ENCODE data around the gene CD207.
"Not testable (repeated sequence)": the region's sequence is repeated elsewhere in the genome, so short reads cannot be mapped to it uniquely, and the experiment has no call there.

Gene CD207

DNA sequence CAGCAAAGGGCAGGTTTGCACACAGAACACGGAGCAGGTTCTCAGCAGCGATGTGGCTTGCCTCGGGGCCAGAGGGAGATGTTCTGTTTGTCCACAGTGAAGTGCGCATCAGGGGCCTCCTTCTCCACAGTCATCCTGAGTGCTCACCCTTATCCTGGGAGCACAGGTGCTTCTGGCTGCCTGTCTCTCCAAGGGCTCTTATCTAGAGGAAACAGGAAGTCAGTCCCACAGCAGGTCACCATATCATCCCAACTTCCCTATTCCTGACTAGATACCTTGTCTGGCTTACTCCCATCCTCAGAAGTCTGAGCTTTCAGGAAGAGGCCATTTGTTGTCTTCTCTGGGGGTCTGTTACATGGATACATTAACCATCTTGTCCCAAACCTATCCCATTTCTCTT lies at the start of gene CD207:
TSS of gene CD207 (minus strand) at position 174 of the 400 bp plus-strand sequence. CDS start at position 134, 40 bp downstream.
- no peak for FAIRE-seq

DNA sequence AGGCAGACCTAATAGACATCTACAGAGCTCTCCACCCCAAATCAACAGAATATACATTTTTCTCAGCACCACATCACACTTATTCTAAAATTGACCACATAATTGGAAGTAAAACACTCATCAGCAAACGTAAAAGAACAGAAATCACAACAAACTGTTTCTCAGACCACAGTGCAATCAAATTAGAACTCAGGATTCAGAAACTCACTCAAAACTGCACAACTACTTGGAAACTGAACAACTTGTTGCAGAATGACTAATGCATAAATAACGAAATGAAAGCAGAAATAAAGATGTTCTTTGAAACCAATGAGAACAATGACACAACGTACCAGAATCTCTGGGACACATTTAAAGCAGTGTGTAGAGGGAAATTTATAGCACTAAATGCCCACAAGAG lies 42.9 kb upstream of the CD207 start:
- FAIRE-seq, result not testable (repeated sequence)

DNA sequence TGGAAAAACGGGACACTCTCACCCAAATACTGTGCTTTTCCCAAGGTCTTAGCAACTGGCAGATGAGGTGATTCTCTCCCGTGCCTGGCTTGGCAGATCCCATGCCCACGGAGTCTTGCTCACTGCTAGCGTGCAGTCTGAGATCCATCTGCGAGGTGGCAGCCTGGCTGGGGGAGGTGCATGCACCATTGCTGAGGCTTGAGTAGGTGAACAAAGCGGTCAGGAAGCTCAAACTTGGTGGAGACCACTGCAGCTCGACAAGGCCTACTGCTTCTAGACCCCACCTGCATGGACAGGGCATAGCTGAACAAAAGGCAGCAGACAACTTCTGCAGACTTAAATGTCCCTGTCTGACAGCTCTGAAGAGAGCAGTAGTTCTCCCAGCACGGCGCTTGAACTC lies 40.5 kb upstream of the CD207 start:
- FAIRE-seq, result not testable (repeated sequence)

DNA sequence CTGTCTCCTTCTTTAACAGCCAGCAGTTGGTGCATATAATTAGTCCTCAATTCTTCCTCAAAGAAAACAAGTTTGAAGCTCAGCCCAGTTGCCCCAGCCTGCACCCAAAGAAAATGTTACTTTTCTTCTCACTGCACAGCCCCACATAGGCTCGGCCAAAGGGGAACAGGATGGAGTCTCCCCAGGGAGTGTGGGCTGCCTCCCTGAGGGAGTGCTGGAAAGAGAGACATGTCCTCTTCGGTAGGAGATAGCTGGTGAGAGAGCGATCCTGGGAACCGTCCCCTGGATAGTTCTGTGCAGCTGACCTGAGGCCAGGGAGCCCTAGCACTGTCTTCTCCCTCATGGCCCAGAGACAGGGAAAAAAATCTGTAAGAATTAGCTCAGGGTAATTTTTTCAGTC lies 37.9 kb upstream of the CD207 start:
- no peak for FAIRE-seq

DNA sequence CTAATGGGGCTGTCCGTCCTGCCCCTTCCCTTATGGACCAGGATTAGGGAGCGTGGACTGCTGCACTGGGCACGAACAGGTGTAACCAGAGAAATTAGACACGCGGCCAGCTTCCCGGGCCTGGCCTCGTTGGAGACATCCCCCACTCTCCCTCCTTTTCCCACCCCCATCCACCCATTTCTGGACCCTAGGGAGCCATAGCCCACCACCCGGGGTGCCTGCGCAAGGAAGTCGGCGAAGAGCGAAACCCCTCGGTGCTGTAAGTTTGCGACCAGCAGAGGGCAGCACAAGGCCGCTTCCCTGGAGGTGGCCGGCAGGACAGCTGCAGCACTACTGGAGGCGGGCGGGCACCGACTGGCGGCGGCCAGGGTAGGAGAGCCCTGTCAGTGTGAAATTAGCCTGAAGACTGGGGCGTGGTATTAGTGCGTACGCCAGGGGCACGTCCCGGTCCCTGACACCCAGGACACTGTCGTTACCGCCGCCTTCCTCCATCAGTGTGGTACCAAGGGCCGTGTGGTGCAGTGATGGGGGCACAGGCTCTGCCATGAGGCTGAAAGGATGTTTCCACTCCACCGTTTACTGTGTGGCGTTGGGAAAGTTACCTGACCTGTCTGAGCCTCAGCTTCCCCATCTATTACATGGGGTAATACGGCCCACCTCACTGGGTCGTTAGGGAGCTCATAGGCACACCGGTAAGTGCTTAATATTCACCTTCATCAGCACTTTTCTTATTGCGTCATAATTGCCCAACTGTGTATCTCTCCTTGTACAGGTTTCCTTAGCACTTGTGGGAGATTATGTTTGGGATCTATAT lies 36.0 kb upstream of the CD207 start:
- FAIRE-seq, result no peak

DNA sequence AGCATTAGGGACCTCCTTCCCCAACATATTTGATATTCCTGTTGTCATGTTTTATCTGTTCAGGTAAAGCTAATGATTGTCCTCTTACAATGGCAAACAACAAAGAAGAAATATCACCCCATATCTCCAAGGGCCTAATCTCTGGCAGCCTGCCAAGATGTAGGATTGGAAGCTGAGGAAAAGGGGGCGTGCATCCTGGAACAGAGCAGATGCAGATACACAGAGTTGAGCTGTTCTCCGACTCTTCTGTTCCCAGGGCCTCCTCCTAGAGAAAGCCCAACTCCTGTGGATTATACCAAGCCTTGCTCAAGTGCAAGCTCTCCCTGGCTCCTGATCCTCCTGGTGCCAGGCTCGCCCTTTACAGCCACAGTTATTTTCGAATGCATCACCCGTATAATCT lies 35.2 kb upstream of the CD207 start:
- no peak for FAIRE-seq

DNA sequence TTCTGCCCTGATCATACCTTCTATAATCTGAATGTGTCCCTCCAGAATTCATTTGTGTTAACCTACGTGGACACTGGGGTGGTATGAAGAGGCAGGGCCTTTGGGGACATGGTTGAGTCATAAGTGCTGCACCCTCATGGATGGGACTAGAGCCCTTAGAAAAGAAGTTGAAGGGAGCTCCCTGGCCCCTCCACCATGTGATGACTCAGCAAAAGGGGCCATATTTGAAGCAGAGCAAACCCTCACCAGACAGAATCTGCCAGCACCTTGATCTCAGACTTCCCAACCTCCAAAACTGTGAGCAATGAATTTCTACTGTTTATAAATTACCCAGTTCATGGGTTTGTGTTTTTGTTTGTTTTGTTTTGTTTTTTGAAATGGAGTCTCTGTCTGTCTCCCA lies 33.4 kb upstream of the CD207 start:
- FAIRE-seq, result no peak

DNA sequence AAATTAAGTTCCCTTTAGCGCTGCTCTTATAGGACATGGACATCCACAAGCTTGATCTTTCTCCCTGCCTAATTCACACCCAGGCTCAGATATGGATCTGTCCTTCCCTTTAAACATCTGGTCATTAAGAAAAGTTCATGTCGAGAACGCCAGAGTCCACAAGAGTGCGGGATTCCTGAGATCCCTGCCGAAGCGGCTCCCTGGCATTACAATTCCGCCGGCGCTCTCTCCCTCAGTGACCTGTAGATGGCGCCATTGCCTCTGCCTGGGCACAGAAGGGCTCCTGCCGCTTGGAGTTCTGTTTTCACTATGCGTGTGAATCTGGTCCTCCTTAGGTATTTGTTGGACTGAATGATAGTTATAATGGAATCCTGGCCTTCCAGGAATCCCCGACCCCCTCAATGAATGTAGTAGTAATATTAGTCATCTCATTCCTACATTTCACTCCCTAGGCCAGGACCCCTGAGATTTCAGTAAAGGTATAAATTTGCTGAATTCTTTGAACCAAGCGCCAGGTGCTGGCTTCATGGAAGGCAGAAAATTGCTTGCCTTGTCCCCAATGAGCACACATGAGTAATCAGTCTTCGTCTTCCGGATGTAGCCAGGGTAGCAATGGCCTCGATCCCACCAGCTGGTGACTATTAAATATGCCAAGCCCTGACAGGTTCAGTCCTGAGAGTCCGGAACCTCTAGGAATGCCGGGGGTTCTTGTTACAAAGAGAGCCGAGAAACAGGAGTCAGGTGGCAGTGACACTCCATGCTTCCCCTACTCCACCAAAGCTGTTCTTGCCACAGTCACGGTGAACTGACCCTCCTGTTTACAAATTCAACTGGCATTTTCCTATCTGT lies 26.4 kb upstream of the CD207 start:
- no peak for FAIRE-seq

DNA sequence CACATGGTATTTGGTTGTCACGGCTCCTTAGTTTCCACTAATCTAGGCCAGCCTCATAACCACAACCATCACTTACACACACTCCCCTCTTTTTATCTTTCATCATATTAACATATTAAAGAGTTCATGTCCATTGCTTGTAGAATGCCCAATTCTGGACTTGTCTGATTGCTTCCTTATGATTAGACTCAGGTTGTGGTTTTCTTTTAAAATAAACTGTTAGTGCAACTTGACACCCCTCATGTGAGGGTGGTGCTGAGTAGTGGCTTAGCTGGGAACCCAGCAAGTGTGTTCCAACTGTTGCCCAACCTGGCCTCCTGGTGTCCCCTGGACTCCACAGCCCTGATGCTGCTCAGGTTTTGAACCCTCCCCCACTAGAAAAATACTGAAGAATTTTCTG lies 20.1 kb upstream of the CD207 start:
- no peak for FAIRE-seq

DNA sequence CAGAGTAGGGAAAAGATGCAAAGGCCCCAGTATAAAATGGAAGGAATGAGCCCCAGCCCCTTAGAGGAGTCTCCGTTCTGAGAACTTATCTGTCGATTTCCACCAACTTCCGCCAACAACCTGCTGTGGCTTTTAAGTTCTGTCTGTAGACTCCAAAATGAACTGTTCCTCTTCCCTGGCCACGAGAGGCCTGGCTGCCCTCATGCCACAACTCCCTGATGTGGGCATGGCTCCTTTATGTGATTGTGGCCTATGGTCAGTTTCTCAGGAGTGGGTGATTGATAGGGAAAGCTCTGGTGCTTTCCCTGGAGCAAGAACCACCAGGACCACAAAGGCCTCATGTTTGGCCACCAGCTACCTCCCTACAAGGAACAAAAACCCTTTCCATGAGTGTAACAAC lies 18.8 kb upstream of the CD207 start:
- FAIRE-seq, result no peak

DNA sequence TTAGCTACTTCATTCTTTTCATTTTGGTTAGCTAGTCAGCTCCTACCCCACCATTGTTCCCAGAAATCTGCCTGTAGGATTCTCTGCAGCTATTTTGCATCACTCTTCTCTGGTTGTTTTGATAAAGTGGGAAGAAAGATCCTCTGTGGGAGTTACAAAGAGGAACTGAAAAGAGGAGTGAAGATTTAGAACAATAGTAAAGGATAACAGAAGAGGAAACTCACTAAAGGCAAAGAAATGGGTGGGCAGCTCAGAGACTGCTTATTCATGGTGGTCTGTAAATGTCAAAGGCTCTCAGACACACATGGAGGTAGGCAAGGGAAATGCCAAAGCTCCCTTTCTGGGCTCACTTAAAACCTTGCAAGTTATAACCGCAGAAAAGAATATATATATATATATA lies 17.2 kb upstream of the CD207 start:
- FAIRE-seq, result no peak

DNA sequence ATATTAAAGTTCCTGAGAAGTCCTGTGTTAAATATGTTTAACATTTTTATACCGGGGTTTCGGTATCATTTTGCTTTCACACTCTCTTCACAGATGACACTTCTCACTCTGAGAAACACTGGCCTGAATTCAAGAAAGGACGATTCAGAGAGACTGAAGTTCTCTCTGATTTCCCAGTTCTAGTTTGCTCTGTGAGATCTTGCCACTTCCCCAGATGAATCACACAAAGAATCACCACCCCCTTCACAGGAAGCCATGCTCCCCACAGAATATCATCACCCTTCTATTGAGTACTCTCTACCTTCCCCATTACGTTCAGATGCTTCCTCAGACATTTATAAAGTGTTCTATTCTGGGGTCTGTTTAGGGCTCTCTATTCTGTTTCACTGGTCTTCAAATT lies 16.1 kb upstream of the CD207 start:
- no peak for FAIRE-seq

DNA sequence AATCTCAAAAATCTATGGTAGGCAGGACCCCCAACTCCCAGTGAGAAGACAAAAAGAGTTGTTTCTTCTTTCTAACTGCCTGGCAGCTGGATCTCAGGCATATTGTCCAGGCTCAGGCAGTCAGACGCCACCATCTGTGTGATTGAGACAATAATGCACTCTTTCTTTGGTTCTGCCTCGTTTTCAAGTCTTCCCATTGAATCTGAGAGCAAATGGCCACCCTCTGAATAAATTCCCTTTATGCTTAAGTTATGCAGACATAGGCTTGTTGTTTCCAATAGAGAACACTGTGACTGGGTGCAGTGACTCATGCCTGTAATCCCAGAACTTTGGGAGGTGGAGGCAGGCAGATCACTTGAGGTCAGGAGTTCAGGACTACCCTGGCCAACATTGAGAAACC lies 15.3 kb upstream of the CD207 start:
- no peak for FAIRE-seq

DNA sequence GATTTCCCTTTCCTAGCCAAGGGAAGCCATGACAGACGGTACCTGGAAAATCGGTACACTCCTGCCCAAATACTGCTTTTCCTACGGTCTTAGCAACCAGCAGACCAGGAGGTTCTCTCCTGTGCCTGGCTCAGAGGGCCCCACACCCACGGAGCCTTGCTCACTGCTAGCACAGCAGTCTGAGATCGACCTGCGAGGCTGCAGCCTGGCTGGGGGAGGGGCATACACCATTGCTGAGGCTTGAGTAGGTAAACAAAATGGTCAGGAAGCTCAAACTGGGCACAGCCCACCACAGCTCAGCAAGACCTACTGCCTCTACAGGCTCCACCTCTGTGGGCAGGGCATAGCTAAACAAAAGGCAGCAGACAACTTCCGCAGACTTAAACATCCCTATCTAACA lies 6.8 kb upstream of the CD207 start:
- no peak for FAIRE-seq

DNA sequence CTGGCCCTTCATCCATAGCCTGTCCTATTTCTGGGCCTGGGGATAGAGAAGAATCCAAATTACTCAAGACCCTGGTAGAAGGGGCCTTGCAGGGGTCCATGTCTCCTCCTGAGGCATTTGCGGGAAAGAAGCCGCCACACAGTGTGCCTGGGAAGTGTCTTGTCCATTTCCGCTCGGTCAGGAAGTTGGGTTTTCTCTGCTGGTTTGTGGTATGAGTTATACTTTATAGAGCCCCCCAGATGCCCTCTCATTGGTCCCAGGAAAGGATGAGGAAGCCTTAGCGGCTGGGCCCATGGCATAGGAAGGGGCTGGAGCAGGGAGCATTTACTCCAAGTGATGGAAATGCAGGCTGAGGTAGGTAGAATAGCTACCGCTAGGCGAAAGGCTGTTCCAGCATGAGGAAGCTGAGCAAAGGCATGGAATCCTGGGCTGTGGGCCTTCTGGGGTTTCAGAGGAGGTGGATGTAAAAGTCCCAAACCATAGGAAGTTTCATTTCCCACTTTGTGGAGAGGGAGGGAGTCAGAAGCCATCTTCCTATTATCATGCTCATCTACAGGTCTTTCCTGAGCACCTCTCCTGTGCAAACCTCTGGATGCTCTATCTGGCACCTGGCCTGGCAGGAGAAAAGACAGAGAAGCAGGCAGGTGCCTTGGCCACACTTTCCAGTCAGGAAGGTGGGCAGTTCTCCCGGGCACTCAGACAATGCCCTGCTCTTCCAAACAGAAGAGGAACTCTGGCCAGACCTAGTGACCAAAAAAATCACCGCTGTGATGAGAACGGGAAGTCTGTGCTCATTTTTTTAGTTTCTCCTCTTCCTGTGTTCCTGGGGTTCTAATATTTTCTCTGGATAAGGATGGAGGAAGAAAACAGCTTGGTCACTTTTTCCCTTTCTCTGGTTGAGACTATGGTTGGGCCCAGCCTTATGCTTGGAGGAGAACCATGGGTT lies 2.6 kb upstream of the CD207 start:
- no peak for FAIRE-seq

DNA sequence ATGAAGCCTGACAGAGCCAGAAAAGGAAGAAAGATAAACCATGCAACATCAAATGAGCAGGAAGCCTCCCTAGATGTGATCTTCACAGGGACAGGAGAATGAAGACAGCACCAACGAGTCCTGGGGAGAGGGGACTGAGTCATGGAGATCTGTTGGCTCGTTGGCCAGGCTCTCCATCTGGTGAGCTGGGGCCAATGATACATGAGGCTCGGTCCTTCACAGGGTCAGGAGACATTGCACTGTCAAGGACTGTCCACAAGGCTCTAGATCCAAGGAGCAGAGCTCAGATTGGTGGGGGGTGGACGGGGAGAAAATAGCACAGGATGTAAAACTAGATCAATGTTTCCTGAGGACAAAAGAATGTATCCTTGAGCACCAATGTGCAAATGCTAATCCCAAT lies 735 bp downstream of the CD207 start:
- FAIRE-seq, result no peak

DNA sequence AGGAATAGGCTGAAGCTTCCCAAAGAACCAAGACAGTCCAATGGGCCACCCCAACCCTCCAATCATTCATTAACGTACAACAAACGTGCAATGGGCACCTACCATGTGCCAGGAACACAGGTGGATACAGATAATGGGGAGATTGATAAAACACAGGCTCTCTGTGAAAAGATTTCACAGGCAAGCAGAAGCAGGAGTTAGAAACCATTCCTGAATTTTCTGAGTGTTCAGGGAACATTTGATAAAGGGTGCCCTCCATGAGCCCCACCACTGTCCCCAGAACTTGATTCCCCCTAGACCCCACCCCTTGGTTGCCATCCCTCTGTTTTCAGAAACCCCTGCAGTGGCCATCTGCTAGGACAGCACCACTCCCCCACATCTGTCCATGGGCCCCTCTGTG lies 1.5 kb downstream of the CD207 start:
- no peak for FAIRE-seq

DNA sequence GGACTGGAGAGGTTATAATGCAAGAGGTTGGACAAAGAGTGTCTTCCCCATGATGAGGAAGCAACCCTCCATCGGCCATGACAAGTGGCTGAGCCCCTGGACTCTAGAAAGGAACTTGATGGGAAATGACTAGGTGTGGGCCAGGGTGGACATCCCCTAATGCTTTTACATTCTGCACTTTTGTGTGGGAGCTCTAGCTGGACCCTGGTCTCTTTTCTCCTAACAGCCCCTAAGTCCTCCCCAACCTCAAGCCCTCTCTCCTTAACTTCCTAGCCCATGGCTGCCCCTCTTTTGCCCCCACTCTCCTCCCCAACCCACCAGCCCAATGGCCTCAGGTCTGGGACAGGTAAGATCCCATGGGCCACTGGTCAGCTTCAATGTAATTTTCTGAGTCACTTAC lies 2.4 kb downstream of the CD207 start:
- FAIRE-seq, result no peak

DNA sequence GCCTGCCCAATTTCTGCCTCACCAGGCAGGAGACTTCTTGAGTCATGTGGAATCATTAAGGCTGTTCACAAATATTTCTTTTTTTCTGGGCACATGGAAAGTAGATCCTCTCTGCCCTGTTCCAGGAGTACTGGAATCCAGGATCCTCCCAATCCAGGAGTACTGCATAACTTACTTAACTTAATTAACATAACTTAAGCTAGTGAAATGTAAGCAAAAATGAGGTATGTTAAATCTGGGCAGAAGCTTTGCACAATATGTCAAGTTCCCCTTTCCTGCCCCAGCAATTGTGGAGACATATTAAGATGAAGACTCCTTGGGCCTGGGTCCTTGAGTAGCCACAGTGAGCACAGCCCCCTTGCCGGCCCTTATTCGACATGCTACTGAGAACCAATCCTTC lies 3.2 kb downstream of the CD207 start:
- FAIRE-seq, result no peak

DNA sequence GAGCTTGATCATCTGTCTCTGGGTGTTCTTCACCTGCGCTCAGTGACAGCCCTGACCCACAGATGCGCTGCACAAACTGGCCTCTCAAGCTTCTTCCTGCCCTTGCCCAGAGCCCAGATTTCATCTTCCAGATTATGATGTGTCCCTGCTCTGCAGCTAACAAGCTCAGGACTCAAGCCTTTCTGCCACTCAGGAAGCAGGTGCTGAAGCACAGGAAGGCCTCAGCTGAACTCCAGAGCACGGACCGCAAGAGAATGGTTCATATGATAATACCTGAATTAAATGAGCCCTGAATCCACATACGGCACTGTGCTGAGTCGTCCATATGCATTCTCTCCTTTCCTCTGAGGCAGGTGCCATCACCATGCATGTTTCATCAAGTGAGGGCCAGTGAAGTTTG lies 3.8 kb downstream of the CD207 start:
- FAIRE-seq, result no peak

DNA sequence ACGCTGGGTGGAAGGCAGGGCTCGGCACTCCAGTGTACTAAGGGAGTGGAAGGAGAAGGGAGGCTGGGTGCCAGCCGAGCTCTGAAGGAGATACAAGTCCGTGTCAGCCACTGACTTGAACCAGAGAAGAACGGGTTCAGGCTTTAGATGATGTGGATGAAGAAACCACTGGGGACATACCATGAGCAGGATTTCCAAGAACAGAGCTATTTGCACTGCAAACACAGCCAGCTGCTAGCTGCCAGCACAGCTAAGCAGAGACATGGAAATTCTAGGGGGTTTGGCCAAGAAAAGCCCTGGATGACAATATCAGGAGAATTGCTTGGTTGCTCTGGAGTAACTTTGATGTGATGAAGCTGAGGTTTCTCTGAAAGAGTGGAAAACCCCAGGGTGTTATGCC lies 5.2 kb downstream of the CD207 start:
- no peak for FAIRE-seq

DNA sequence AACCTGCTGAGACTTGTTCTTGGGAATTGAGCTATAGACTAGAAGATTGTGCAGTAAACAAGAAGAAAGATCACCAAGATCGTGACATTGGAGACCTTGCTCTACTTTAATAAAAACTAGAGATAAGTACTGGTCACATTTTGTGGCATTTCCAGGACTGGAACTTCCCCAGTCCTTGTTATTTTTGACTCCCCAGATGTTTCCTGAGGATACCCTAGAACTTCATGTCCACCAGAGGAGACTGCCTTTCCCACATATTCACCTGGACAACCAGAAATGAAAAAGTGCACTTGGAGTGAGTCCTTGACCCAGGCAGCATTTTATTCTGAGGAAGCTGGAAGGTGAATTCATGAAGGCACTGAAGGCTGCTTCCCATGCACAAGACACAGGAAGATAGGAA lies 5.7 kb downstream of the CD207 start:
- no peak for FAIRE-seq
